Occipital lobe (tissue), 2 donors: Measurements from ENCODE around the gene GNL2. TPM values are rescaled to one million over a fixed set of nuclear protein-coding genes. Genes with fewer than 3 reads are reported as not detected.

Experiments
- small RNA-seq: library from RNA; depleted of rRNA; stranded (forward); fragments of <200 nt; gene quantifications from one replicate; pipeline ENCODE3, GENCODE V24; 2014
- total RNA-seq: library from RNA; depleted of rRNA; stranded (reverse); fragments of >200 nt; gene quantifications from one replicate; pipeline ENCODE4 v1.2.3, GENCODE V29; 2014

Gene GNL2
- total RNA-seq, 1 donor from 2014 or later, result 45.7 TPM

Small RNA genes lying within 50 kb of the gene (small RNA-seq; reads per million reads assigned to genes)
- gene AL034379.1, result not detected

Other genes starting within 250 kb of the GNL2 start
- gene ZC3H12A, start 121.4 kb downstream of the GNL2 start, total RNA-seq, result 0.47 TPM
- gene MEAF6, start 81.2 kb downstream of the GNL2 start, total RNA-seq, result 106 TPM
- gene SNIP1, start 41.6 kb downstream of the GNL2 start, total RNA-seq, result 25.0 TPM
- 3.1 TPM for gene DNALI1, start 39.0 kb downstream of the GNL2 start, total RNA-seq
- not detected for gene RSPO1, start 39.0 kb upstream of the GNL2 start, total RNA-seq
- 0.31 TPM for gene CDCA8, start 96.6 kb upstream of the GNL2 start, total RNA-seq
- gene EPHA10, start 169.2 kb upstream of the GNL2 start, total RNA-seq, result 10.1 TPM
- gene MANEAL, start 197.9 kb upstream of the GNL2 start, total RNA-seq, result 30.7 TPM
- 10.3 TPM for gene C1orf122, start 211.9 kb upstream of the GNL2 start, total RNA-seq
- 14.3 TPM for gene YRDC, start 212.3 kb upstream of the GNL2 start, total RNA-seq